GM10266 (cell line): ENCODE measurements around the gene SLC22A14.

ENCODE experiments used
- DNase-seq: peaks from one replicate; pipeline ENCODE4 v3.0.0; 2012; ENCODE audit errors: extremely low spot score
- TF ChIP-seq, protein P1 (sequence below): IDR thresholded peaks from 2 replicates; pipeline ENCODE4 v1.5.1; 2012; ENCODE audit warnings: mild to moderate bottlenecking, low read depth; ENCODE audit not compliant: control insufficient read depth, insufficient read depth; ENCODE audit errors: missing control alignments

SLC22A14 gene

DNA sequence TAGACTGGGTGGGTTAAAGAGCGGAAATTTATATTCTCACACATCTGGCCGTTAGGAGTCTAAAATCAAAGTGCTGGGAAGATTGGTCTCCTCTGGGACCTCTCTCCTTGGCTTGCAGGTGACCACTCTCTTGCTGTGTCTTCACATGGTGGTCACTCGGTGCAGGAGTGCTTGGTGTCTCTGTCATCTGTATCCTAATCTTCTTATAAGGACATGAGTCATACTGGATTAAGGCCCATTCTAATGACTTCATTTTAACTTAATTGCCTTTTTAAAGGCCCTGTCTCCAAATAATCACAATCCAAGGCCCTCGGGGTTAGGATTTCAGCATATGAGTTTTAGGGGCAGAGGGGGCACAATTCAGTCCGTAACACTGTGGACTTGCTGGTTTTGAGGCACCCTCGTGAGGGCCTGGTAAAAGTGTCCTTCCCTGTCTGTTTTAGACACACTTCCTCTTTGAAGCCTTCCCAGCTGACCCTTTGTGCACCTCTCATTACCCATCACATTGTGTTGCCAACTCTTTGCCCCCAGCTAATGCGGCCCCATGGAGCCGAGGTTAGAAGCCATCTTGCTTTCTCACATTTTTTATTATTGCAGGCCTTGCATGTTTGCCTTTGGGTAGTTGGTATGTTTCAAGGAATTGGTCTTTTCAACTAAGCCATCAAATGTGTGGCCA is 67.7 kb downstream of the SLC22A14 start:
- TF ChIP-seq, protein P1, sequence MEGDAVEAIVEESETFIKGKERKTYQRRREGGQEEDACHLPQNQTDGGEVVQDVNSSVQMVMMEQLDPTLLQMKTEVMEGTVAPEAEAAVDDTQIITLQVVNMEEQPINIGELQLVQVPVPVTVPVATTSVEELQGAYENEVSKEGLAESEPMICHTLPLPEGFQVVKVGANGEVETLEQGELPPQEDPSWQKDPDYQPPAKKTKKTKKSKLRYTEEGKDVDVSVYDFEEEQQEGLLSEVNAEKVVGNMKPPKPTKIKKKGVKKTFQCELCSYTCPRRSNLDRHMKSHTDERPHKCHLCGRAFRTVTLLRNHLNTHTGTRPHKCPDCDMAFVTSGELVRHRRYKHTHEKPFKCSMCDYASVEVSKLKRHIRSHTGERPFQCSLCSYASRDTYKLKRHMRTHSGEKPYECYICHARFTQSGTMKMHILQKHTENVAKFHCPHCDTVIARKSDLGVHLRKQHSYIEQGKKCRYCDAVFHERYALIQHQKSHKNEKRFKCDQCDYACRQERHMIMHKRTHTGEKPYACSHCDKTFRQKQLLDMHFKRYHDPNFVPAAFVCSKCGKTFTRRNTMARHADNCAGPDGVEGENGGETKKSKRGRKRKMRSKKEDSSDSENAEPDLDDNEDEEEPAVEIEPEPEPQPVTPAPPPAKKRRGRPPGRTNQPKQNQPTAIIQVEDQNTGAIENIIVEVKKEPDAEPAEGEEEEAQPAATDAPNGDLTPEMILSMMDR: no peak
- DNase-seq: no peak

DNA sequence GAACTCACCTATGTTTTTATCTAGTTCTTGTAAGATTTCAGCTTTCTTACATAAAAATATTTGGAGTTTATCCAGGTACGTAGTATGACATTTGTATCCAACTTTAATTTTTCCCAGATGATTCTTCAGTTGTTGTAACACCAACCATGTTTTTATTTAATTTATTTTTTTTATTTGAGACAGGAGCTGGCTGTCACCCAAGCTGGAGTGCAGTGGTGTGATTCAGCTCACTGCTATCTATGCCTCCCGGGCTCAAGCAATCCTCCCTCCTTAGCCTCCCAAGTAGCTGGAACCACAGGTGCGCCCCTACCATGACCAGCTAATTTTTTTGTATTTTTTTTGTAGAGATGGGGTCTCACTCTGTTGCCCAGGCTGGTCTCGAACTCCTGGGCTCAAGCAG is 71.1 kb downstream of the SLC22A14 start:
- TF ChIP-seq, protein P1: no peak
- no peak for DNase-seq

DNA sequence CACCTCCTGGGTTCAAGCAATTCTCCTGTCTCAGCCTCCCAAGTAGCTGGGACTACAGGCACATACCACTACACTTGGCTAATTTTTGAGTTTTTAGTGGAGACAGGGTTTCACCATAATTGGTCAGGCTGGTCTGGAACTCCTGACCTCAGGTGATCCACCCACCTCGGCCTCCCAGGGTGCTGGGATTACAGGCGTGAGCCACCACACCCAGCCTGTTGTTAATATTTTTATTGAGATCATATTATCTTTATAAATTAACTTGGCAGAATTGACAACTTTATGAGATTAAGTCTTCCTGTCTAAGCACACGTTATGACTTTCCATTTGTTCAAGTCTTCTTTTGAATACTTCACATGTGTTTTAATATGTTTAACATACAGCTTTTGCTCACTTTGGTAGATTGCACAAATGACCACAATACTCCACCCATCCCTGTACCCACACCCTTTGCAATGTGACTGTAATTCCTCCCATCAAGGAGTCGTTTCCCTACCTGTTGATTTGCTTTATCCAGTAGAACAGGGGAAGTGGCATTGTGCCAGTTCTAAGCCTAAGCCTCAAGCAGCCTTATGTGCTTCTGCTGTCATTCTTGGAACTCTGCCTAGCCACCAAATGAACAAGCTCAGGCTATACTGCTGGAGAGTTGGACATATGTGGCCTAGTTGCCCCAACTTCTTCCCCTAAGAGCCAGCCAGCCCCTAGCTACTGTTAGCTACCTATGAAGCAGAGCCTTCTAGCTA is 72.7 kb downstream of the SLC22A14 start:
- DNase-seq: no peak
- TF ChIP-seq, protein P1: no peak

DNA sequence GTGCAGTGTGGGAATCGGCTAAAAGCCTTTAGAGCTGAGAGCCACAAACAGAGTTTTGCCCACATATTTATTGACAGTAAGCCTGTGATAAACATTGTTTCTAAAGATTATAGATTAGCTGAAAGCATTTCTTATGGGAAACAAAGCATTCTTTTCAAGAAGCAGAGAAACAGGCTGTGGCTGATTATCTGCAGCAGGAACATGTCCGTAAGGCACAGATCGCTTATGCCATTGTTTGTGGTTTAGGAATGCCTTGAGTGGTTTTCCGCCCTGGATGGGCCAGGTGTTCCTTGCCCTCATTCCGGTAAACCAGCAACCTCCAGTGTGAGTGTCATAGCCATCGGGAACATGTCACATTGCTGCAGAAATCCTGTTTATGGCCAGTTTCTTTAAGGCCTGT is 76.9 kb downstream of the SLC22A14 start:
- TF ChIP-seq, protein P1: no peak
- DNase-seq: no peak

DNA sequence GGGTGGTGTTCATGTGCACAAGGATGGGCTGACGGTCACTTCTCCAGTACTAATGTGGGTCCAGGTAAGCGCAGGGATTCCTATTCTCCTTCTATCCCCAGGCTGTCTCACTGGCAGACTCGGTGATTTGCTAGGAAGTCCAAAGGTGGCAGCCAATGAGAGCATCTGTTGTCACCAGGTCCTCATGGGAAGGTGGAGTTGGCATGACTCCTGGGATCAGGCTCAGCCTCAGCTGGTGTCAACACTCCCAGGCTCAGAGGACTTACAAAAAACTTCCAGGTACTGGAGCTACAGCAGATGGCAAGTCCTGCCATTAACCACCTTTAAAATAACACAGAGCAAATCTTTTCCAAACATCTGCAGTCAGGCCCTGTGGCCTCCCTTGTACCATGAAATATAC is 78.3 kb downstream of the SLC22A14 start:
- TF ChIP-seq, protein P1: no peak

DNA sequence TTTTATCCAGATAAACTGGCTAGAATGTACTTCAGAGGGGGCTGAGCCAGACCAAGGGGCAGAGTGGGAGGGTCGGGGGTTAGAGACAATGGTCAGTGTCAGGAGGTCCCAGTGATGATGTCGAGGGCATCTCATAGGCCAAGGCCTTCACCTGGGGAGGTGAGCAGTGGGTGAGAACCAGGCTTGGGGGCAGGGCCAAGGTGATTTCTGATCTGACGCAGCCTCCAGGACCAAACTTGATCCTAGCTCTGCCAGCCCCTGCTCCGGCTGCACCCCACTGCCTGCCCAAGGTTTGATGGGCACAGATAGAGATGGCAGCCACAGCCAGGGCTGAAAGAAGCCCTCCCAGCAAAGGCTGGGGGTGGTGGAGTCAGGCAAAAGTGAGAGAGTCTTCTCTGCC is 79.4 kb downstream of the SLC22A14 start:
- DNase-seq: no peak
- TF ChIP-seq, protein P1: no peak

More for the DNA sequence above, 78.3 kb downstream of the SLC22A14 start:
- no peak for DNase-seq

DNA sequence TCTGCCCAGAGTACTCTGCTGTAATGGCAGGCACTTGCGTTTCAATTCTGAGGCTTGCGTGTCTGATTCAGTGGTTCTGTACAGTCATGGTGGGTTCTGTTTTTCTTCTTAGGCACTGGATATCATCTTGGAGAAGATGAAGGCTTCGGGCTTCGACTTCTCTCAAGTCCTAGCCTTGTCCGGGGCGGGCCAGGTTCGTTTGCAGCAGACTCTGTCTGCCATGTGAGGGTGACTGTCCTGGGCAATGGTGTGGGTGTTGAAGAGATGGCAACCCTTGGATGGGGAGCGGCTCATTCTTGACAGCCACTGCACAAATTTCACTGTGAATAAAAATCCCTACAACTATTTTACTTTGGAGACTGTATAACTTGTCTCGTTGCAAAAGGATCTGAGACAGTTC is 80.7 kb downstream of the SLC22A14 start:
- DNase-seq: no peak
- TF ChIP-seq, protein P1: no peak
